D721Med (cell line): ENCODE results near the gene CCDC91.

Experiments
- DNase-seq: peaks from one replicate; pipeline ENCODE4 v3.0.0; 2011; ENCODE audit warnings: low spot score; ENCODE audit not compliant: insufficient read length
- FAIRE-seq: peaks from 2 replicates; lab custom pipeline; 2011; peaks lifted over from hg19 to GRCh38; lab: Jason Lieb, UNC
- TF ChIP-seq, protein P1 (sequence below): IDR thresholded peaks from 2 replicates; pipeline ENCODE4 v1.5.1; 2012; ENCODE audit warnings: mild to moderate bottlenecking, control low read depth; ENCODE audit not compliant: insufficient read depth; ENCODE audit errors: missing control alignments

Gene CCDC91

GRCh38 chr12:28202374-28203130 lies 12.3 kb downstream of the CCDC91 start:
- DNase-seq (no peak), FAIRE-seq (no peak)
- TF ChIP-seq, protein P1, sequence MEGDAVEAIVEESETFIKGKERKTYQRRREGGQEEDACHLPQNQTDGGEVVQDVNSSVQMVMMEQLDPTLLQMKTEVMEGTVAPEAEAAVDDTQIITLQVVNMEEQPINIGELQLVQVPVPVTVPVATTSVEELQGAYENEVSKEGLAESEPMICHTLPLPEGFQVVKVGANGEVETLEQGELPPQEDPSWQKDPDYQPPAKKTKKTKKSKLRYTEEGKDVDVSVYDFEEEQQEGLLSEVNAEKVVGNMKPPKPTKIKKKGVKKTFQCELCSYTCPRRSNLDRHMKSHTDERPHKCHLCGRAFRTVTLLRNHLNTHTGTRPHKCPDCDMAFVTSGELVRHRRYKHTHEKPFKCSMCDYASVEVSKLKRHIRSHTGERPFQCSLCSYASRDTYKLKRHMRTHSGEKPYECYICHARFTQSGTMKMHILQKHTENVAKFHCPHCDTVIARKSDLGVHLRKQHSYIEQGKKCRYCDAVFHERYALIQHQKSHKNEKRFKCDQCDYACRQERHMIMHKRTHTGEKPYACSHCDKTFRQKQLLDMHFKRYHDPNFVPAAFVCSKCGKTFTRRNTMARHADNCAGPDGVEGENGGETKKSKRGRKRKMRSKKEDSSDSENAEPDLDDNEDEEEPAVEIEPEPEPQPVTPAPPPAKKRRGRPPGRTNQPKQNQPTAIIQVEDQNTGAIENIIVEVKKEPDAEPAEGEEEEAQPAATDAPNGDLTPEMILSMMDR: no peak

DNA sequence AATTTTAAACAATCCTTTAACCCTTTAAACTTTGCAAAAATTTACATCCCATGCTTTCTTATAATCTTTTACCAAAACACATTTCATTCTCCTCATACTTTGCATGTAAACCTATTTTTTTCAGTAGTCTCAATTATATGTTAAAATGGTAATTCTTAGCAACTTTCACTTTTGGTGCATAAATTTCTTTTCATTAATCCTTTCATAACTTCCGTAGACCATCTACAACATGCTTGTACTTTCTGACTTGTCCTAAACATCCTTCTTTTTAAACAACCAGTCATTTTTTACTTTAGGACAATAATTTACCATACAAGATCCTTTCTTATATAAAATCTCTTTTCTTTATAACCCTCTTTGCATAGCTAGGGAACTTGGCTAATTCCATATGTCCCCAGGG lies 19.5 kb downstream of the CCDC91 start:
- no peak for DNase-seq
- FAIRE-seq: no peak
- TF ChIP-seq, protein P1: no peak

DNA sequence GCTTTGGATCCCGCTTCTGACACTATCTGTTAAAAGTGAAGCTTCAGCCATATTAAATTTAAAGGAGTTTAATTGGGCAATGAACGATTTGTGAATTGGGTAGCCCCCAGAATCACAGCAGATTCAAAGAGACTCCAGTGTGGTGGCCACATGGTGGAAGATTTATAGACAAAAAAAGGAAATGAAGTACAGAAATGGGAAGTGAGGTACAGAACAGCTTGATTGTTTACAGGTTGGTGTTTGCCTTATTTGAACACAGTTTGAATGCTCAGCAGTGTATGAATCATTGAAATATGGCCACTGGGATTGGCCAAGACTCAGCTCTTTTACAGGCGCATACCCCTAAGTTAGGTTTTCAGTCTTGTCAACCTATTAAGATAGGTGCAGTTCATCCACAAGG lies 21.9 kb downstream of the CCDC91 start:
- TF ChIP-seq, protein P1: no peak
- FAIRE-seq: no peak
- DNase-seq: no peak

GRCh38 chr12:28215021-28215420 lies 24.8 kb downstream of the CCDC91 start:
- FAIRE-seq: no peak
- TF ChIP-seq, protein P1: no peak
- DNase-seq: no peak

- no peak for FAIRE-seq
Measured at GRCh38 chr12:28216016-28216415, 25.8 kb downstream of the CCDC91 start.

DNA sequence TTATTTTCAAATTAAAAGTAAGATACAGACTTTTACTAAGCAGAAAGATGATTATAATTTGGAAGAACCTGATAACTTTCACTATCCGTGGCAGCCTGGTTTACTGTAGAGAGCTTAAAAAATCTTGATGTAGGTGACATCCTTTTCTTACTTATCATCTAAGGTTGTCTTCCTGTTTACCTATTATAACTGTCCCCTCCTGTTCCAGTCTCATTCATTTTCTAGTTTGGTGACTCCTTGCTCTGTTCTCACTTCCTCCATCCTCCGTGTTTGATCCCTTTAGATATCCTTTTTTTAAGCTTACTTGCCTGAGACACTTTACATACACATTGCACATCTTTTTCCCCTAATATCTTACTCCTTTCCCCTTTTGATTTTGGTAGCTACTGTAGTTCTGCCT lies 27.5 kb downstream of the CCDC91 start:
- FAIRE-seq: peak; percentile 53
- TF ChIP-seq, protein P1: no peak
- DNase-seq: no peak

More at GRCh38 chr12:28216016-28216415, 25.8 kb downstream of the CCDC91 start:
- DNase-seq: no peak
- TF ChIP-seq, protein P1: no peak

DNA sequence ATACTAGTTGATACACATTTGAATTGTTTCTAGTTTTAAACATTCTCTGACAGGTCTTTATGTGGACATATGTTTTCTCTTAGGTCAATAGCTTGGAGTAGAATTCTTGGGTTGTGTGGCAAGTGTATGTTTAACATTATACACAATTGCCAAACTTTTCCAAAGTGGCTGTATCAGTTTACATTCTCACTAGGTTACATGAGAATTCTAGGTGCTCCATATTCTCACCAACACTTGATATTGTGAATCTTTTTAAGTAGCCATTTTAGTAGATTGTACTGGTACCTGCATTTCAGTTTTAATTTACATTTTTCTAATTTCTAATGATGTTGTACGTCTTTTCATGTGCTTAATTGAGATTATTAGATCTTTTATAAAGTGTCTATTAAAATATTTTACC lies 28.6 kb downstream of the CCDC91 start:
- FAIRE-seq: no peak
- no peak for DNase-seq
- TF ChIP-seq, protein P1: no peak
